ENCODE measurements around the gene MCF2L2.
A peak's percentile ranks its signal among the peaks of the same experiment; 100 is the strongest.
"Not testable (repeated sequence)": the region's sequence is repeated elsewhere in the genome, so short reads cannot be mapped to it uniquely, and the experiment has no call there.

Gene MCF2L2

GRCh38 chr3:183444748-183445147 is 16.3 kb upstream of the MCF2L2 start:
- DNase-seq (ENCODE audit: low read depth in 2 of 2): no peak

GRCh38 chr3:183443395-183444385 is 15.3 kb upstream of the MCF2L2 start:
- DNase-seq (ENCODE audit: low read depth in 2 of 2): no peak

GRCh38 chr3:183442994-183443393 is 14.6 kb upstream of the MCF2L2 start:
- no peak for DNase-seq (ENCODE audit: low read depth in 2 of 2)

GRCh38 chr3:183440521-183440920 is 12.1 kb upstream of the MCF2L2 start:
- DNase-seq (ENCODE audit: low read depth in 2 of 2): not testable (repeated sequence)

- DNase-seq (ENCODE audit: low read depth in 2 of 2): no peak
Measured at GRCh38 chr3:183439515-183439914, 11.1 kb upstream of the MCF2L2 start.

- no peak for DNase-seq (ENCODE audit: low read depth in 2 of 2)
Measured at GRCh38 chr3:183438735-183439134, 10.3 kb upstream of the MCF2L2 start.

- DNase-seq (ENCODE audit: low read depth in 2 of 2): no peak
Measured at GRCh38 chr3:183437666-183438564, 9.5 kb upstream of the MCF2L2 start.

GRCh38 chr3:183437061-183437460 is 8.6 kb upstream of the MCF2L2 start:
- DNase-seq (ENCODE audit: low read depth in 2 of 2): no peak

- DNase-seq (ENCODE audit: low read depth in 2 of 2): no peak
Measured at GRCh38 chr3:183435661-183436060, 7.2 kb upstream of the MCF2L2 start.

- no peak for DNase-seq (ENCODE audit: low read depth in 2 of 2)
Measured at GRCh38 chr3:183434992-183435391, 6.6 kb upstream of the MCF2L2 start.

- DNase-seq (ENCODE audit: low read depth in 2 of 2): no peak
Measured at GRCh38 chr3:183434503-183434902, 6.1 kb upstream of the MCF2L2 start.

- no peak for DNase-seq (ENCODE audit: low read depth in 2 of 2)
Measured at GRCh38 chr3:183430325-183430957, 2.0 kb upstream of the MCF2L2 start.

- peak; percentile 17 for DNase-seq (ENCODE audit: low read depth in 2 of 2)
Measured at GRCh38 chr3:183427876-183428446, 458 bp downstream of the MCF2L2 start.

GRCh38 chr3:183427196-183427875 is 1.1 kb downstream of the MCF2L2 start:
- DNase-seq (ENCODE audit: low read depth in 2 of 2): no peak

GRCh38 chr3:183418807-183419206 is 9.6 kb downstream of the MCF2L2 start:
- DNase-seq (ENCODE audit: low read depth in 2 of 2): not testable (repeated sequence)

- DNase-seq (ENCODE audit: low read depth in 2 of 2): no peak
Measured at GRCh38 chr3:183411216-183411922, 17.1 kb downstream of the MCF2L2 start.

GRCh38 chr3:183410759-183411158 is 17.7 kb downstream of the MCF2L2 start:
- no peak for DNase-seq (ENCODE audit: low read depth in 2 of 2)

- DNase-seq (ENCODE audit: low read depth in 2 of 2): no peak
Measured at GRCh38 chr3:183410280-183410679, 18.1 kb downstream of the MCF2L2 start.

- no peak for DNase-seq (ENCODE audit: low read depth in 2 of 2)
Measured at GRCh38 chr3:183409219-183409618, 19.2 kb downstream of the MCF2L2 start.

- no peak for DNase-seq (ENCODE audit: low read depth in 2 of 2)
Measured at GRCh38 chr3:183401678-183402077, 26.7 kb downstream of the MCF2L2 start.
